Activated CD4-positive, alpha-beta memory T cell treated with anti-CD3 and anti-CD28 coated beads for 36 hours (primary cell): ENCODE results near the gene SSRP1. TPM values are rescaled to one million over a fixed set of nuclear protein-coding genes. Genes with fewer than 3 reads are reported as not detected.

Experiments used
- total RNA-seq, 2 experiments: library from RNA; stranded (reverse); gene quantifications; one replicate each; pipeline ENCODE4 v1.2.3, GENCODE V29; 2021

Gene SSRP1
- total RNA-seq, 2 experiments from 2014 or later: 256 to 262 TPM

Other genes with a start within 250 kb of the SSRP1 start
- gene LRRC55, start 153.9 kb downstream of the SSRP1 start, total RNA-seq: not detected
- gene APLNR, start 98.6 kb downstream of the SSRP1 start, total RNA-seq: not detected
- 10 to 100 TPM; 14.0 to 15.1 TPM for gene TNKS1BP1, start 10.9 kb downstream of the SSRP1 start, total RNA-seq
- not detected for gene P2RX3, start 2.5 kb upstream of the SSRP1 start, total RNA-seq
- not detected for gene PRG3, start 45.3 kb upstream of the SSRP1 start, total RNA-seq
- gene PRG2, start 54.8 kb upstream of the SSRP1 start, total RNA-seq: 1 to 10 TPM; 1.8 to 2.2 TPM
- gene SLC43A3, start 91.2 kb upstream of the SSRP1 start, total RNA-seq: 100 to 1,000 TPM; 170 to 186 TPM
- gene RTN4RL2, start 124.6 kb upstream of the SSRP1 start, total RNA-seq: under 1 TPM; 0.36 to 0.51 TPM
- gene SLC43A1, start 179.8 kb upstream of the SSRP1 start, total RNA-seq: 10 to 100 TPM; 23.1 to 23.3 TPM
- gene TIMM10, start 194.9 kb upstream of the SSRP1 start, total RNA-seq: 100 to 1,000 TPM; 131 to 134 TPM
- gene SMTNL1, start 201.7 kb upstream of the SSRP1 start, total RNA-seq: not detected
- gene UBE2L6, start 231.8 kb upstream of the SSRP1 start, total RNA-seq: 100 to 1,000 TPM; 152 to 162 TPM